ENCODE results near the gene SCEL. TPM values are rescaled to one million over a fixed set of nuclear protein-coding genes. Genes with fewer than 3 reads are reported as not detected.

Gene SCEL
- total RNA-seq, 2 experiments from 2014 or later: not detected

- BruUV-seq (replicated peaks): no TSS peak
- Histone ChIP-seq H2AFZ (ENCODE audit: low read length) (no peak overlapping the region), H3K27ac (ENCODE audit: low read depth, low read length, poor library complexity, severe bottlenecking) (no peak overlapping the region), H3K4me3 (ENCODE audit: low read depth, low read length, poor library complexity, severe bottlenecking) (no peak overlapping the region), H3K36me3 (ENCODE audit: insufficient read depth, low read length) (no peaks in the 10 kb centered on the region), H3K9me2 (ENCODE audit: insufficient read depth, low read length) (no peaks in the 10 kb centered on the region), H3K9me3 (ENCODE audit: low read length) (no peaks in the 10 kb centered on the region), H3K79me2 (ENCODE audit: insufficient read depth, low read depth, low read length) (no peaks in the 10 kb centered on the region), H4K20me1 (ENCODE audit: insufficient read depth, low read length) (no peaks in the 10 kb centered on the region), H3K4me1 (ENCODE audit: insufficient read depth, low read length, poor library complexity, severe bottlenecking) (no peaks in the 10 kb centered on the region), H3K4me2 (ENCODE audit: low read length) (no peak overlapping the region)
- CTCF ChIA-PET (ENCODE audit: unreplicated experiment): interaction anchor here (0.8 kb wide), 1 partner anchor 73 kb away, joined by 3 read pairs; no protein-coding TSS in a partner anchor
- intact Hi-C loops (cut with micrococcal nuclease; ENCODE audit: unreplicated experiment): loop anchor here (2.0 kb wide), 1 partner anchor 73 kb away; no protein-coding TSS in a partner anchor
- DNase-seq (ENCODE audit: low spot score): peak; percentile 39
- POLR2A ChIA-PET: no interaction called here
- no peak for TF ChIP-seq EZH2phosphoT487 (IDR thresholded peaks at IDR 0.05; ENCODE audit: borderline replicate concordance, low read depth, low read length)
- TF ChIP-seq CTCF (conservative IDR thresholded peaks at IDR 0.05; ENCODE audit: low read length): peak; percentile 84
Observed at GRCh38 chr13:77565635-77566034, 30.1 kb downstream of the SCEL start.

- no peaks in the 10 kb centered on the region for H4K20me1 ChIP-seq (ENCODE audit: insufficient read depth, low read length)
- H2AFZ ChIP-seq (ENCODE audit: low read length): no peak overlapping the region
- ChIA-PET CTCF (ENCODE audit: unreplicated experiment) (no interaction called here), POLR2A (no interaction called here)
- no peak for TF ChIP-seq CTCF (conservative IDR thresholded peaks at IDR 0.05; ENCODE audit: low read length)
- no peak for TF ChIP-seq EZH2phosphoT487 (IDR thresholded peaks at IDR 0.05; ENCODE audit: borderline replicate concordance, low read depth, low read length)
- H3K27ac ChIP-seq (ENCODE audit: low read depth, low read length, poor library complexity, severe bottlenecking): no peak overlapping the region
- no peaks in the 10 kb centered on the region for H3K9me3 ChIP-seq (ENCODE audit: low read length)
- H3K4me2 ChIP-seq (ENCODE audit: low read length): no peak overlapping the region
- DNase-seq (ENCODE audit: low spot score): no peak
- H3K79me2 ChIP-seq (ENCODE audit: insufficient read depth, low read depth, low read length): no peaks in the 10 kb centered on the region
- intact Hi-C loops (cut with micrococcal nuclease; ENCODE audit: unreplicated experiment): no loop called here
- BruUV-seq (replicated peaks): no TSS peak
- H3K36me3 ChIP-seq (ENCODE audit: insufficient read depth, low read length): no peaks in the 10 kb centered on the region
- H3K4me1 ChIP-seq (ENCODE audit: insufficient read depth, low read length, poor library complexity, severe bottlenecking): no peaks in the 10 kb centered on the region
- H3K9me2 ChIP-seq (ENCODE audit: insufficient read depth, low read length): no peaks in the 10 kb centered on the region
- no peak overlapping the region for H3K4me3 ChIP-seq (ENCODE audit: low read depth, low read length, poor library complexity, severe bottlenecking)
Observed at GRCh38 chr13:77571956-77572355, 36.5 kb downstream of the SCEL start.

- Histone ChIP-seq H2AFZ (ENCODE audit: low read length) (no peak overlapping the region), H3K27ac (ENCODE audit: low read depth, low read length, poor library complexity, severe bottlenecking) (no peak overlapping the region), H3K9me3 (ENCODE audit: low read length) (no peaks in the 10 kb centered on the region), H3K36me3 (ENCODE audit: insufficient read depth, low read length) (no peaks in the 10 kb centered on the region), H3K79me2 (ENCODE audit: insufficient read depth, low read depth, low read length) (no peaks in the 10 kb centered on the region), H3K9me2 (ENCODE audit: insufficient read depth, low read length) (no peaks in the 10 kb centered on the region), H3K4me2 (ENCODE audit: low read length) (no peak overlapping the region), H4K20me1 (ENCODE audit: insufficient read depth, low read length) (no peaks in the 10 kb centered on the region), H3K4me3 (ENCODE audit: low read depth, low read length, poor library complexity, severe bottlenecking) (no peak overlapping the region), H3K4me1 (ENCODE audit: insufficient read depth, low read length, poor library complexity, severe bottlenecking) (no peaks in the 10 kb centered on the region)
- CTCF ChIA-PET (ENCODE audit: unreplicated experiment): no interaction called here
- TF ChIP-seq EZH2phosphoT487 (IDR thresholded peaks at IDR 0.05; ENCODE audit: borderline replicate concordance, low read depth, low read length) (no peak), CTCF (conservative IDR thresholded peaks at IDR 0.05; ENCODE audit: low read length) (no peak)
- no TSS peak for BruUV-seq (replicated peaks)
- POLR2A ChIA-PET: interaction anchor here (0.6 to 1.0 kb wide), 4 partner anchors 9 to 523 kb away, joined by 3 to 4 read pairs (median 3); no protein-coding TSS in a partner anchor
- intact Hi-C loops (cut with micrococcal nuclease; ENCODE audit: unreplicated experiment): no loop called here
- DNase-seq (ENCODE audit: low spot score): no peak
Observed at GRCh38 chr13:77574096-77574495, 38.6 kb downstream of the SCEL start.
